ENCODE measurements around the gene AOPEP.

AOPEP gene

GRCh38 chr9:94869415-94869843 lies 142.9 kb downstream of the AOPEP start:
- no peak overlapping the region for H3K9ac ChIP-seq (ENCODE audit: low read length)
- H2AFZ ChIP-seq (ENCODE audit: low read depth, low read length, severe bottlenecking), result no peak overlapping the region
- no peaks in the 10 kb centered on the region for H3K36me3 ChIP-seq (ENCODE audit: low read length)
- TF ChIP-seq, protein P1, sequence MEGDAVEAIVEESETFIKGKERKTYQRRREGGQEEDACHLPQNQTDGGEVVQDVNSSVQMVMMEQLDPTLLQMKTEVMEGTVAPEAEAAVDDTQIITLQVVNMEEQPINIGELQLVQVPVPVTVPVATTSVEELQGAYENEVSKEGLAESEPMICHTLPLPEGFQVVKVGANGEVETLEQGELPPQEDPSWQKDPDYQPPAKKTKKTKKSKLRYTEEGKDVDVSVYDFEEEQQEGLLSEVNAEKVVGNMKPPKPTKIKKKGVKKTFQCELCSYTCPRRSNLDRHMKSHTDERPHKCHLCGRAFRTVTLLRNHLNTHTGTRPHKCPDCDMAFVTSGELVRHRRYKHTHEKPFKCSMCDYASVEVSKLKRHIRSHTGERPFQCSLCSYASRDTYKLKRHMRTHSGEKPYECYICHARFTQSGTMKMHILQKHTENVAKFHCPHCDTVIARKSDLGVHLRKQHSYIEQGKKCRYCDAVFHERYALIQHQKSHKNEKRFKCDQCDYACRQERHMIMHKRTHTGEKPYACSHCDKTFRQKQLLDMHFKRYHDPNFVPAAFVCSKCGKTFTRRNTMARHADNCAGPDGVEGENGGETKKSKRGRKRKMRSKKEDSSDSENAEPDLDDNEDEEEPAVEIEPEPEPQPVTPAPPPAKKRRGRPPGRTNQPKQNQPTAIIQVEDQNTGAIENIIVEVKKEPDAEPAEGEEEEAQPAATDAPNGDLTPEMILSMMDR (IDR thresholded peaks at IDR 0.05; ENCODE audit: insufficient read depth, low read length, poor library complexity, severe bottlenecking), result no peak
- TF ChIP-seq EZH2phosphoT487 (conservative IDR thresholded peaks at IDR 0.05; ENCODE audit: low read length), result no peak
- no peaks in the 10 kb centered on the region for H3K9me3 ChIP-seq (ENCODE audit: insufficient read depth, low read length)
- 0 out of 2 replicates have a peak, but pooled peaks cover 3% of the 10 kb centered on the region for H3F3A ChIP-seq (ENCODE audit: insufficient read depth)
- H3K9me2 ChIP-seq (replicated peaks; ENCODE audit: insufficient read depth, low read length), result no peaks in the 10 kb centered on the region
- H3K4me3 ChIP-seq (ENCODE audit: insufficient read depth, low read length, poor library complexity, severe bottlenecking), result no peak overlapping the region
- H3K4me2 ChIP-seq (ENCODE audit: low read depth, low read length, poor library complexity, severe bottlenecking), result no peak overlapping the region
- H3K79me2 ChIP-seq (ENCODE audit: insufficient read depth, low read length), result no peaks in the 10 kb centered on the region
- H4K20me1 ChIP-seq (ENCODE audit: low read depth, low read length), result no peaks in the 10 kb centered on the region
- no peak overlapping the region for H3K27ac ChIP-seq (ENCODE audit: low read depth, low read length)
- no peaks in the 10 kb centered on the region for H3K27me3 ChIP-seq (ENCODE audit: low read length)

DNA sequence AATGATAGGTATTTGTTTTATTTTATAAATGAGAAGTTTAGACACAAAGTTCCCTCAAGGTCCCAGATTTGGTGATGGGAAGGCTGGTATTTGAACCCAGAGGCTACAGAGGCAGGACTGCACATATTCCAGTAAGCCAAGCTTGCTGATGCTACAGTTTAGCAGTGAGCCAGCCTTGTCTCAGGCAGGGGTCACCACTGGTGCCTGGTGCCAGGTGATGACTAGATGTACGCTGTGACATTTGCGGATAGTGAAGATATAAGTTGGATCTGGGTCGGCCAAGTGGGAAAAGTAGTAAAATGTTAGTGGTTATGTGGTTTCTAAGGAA lies 143.9 kb downstream of the AOPEP start:
- no peak for TF ChIP-seq EZH2phosphoT487 (conservative IDR thresholded peaks at IDR 0.05; ENCODE audit: low read length)
- TF ChIP-seq, protein P1 (IDR thresholded peaks at IDR 0.05; ENCODE audit: insufficient read depth, low read length, poor library complexity, severe bottlenecking), result no peak
- no peaks in the 10 kb centered on the region for H3K36me3 ChIP-seq (ENCODE audit: low read length)
- H3K4me2 ChIP-seq (ENCODE audit: low read depth, low read length, poor library complexity, severe bottlenecking), result no peak overlapping the region
- no peaks in the 10 kb centered on the region for H3K27me3 ChIP-seq (ENCODE audit: low read length)
- no peaks in the 10 kb centered on the region for H3K79me2 ChIP-seq (ENCODE audit: insufficient read depth, low read length)
- H3K9ac ChIP-seq (ENCODE audit: low read length), result no peak overlapping the region
- H3K9me3 ChIP-seq (ENCODE audit: insufficient read depth, low read length), result no peaks in the 10 kb centered on the region
- no peak overlapping the region for H3K27ac ChIP-seq (ENCODE audit: low read depth, low read length)
- no peaks in the 10 kb centered on the region for H4K20me1 ChIP-seq (ENCODE audit: low read depth, low read length)
- H3K4me3 ChIP-seq (ENCODE audit: insufficient read depth, low read length, poor library complexity, severe bottlenecking), result no peak overlapping the region
- H2AFZ ChIP-seq (ENCODE audit: low read depth, low read length, severe bottlenecking), result no peak overlapping the region
- no peaks in the 10 kb centered on the region for H3K9me2 ChIP-seq (replicated peaks; ENCODE audit: insufficient read depth, low read length)
- H3F3A ChIP-seq (ENCODE audit: insufficient read depth), result 0 out of 2 replicates have a peak, but pooled peaks cover 3% of the 10 kb centered on the region

- Histone ChIP-seq H3F3A (ENCODE audit: insufficient read depth) (0 out of 2 replicates have a peak, but pooled peaks cover 3% of the 10 kb centered on the region), H3K4me2 (ENCODE audit: low read depth, low read length, poor library complexity, severe bottlenecking) (no peak overlapping the region), H3K27me3 (ENCODE audit: low read length) (no peaks in the 10 kb centered on the region), H3K9me3 (ENCODE audit: insufficient read depth, low read length) (no peaks in the 10 kb centered on the region), H3K9me2 (replicated peaks; ENCODE audit: insufficient read depth, low read length) (no peaks in the 10 kb centered on the region), H3K36me3 (ENCODE audit: low read length) (no peaks in the 10 kb centered on the region), H3K79me2 (ENCODE audit: insufficient read depth, low read length) (no peaks in the 10 kb centered on the region), H4K20me1 (ENCODE audit: low read depth, low read length) (no peaks in the 10 kb centered on the region), H2AFZ (ENCODE audit: low read depth, low read length, severe bottlenecking) (no peak overlapping the region), H3K27ac (ENCODE audit: low read depth, low read length) (no peak overlapping the region), H3K4me3 (ENCODE audit: insufficient read depth, low read length, poor library complexity, severe bottlenecking) (no peak overlapping the region), H3K9ac (ENCODE audit: low read length) (no peak overlapping the region)
- no peak for TF ChIP-seq EZH2phosphoT487 (conservative IDR thresholded peaks at IDR 0.05; ENCODE audit: low read length)
- TF ChIP-seq, protein P1 (IDR thresholded peaks at IDR 0.05; ENCODE audit: insufficient read depth, low read length, poor library complexity, severe bottlenecking), result no peak
Measured at GRCh38 chr9:94870793-94871558, 144.5 kb downstream of the AOPEP start.

All from SU-DHL-6 (cell line).